ENCODE data around the gene BEST1. TPM values are rescaled to one million over a fixed set of nuclear protein-coding genes. Genes with fewer than 3 reads are reported as not detected.

BEST1 gene
- polyA plus RNA-seq (2012; ENCODE audit: low read depth, missing spikeins) = 1.4 TPM

DNA sequence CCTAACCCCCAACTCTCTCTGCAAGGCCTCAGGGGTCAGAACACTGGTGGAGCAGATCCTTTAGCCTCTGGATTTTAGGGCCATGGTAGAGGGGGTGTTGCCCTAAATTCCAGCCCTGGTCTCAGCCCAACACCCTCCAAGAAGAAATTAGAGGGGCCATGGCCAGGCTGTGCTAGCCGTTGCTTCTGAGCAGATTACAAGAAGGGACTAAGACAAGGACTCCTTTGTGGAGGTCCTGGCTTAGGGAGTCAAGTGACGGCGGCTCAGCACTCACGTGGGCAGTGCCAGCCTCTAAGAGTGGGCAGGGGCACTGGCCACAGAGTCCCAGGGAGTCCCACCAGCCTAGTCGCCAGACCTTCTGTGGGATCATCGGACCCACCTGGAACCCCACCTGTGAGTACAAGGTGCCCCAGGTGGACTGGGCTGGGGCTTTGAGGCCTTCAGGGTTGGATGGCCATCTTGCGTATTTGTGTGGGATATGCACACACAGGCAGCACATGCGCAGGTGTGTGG is at the start of gene BEST1:
BEST1 (plus strand) TSS at position 317 of the 513 bp plus-strand sequence. CDS start 1,456 bp downstream, outside the sequence.
- no peak for FAIRE-seq
- DNase-seq (ENCODE audit: insufficient read length, low spot score) = no peak
- TF ChIP-seq POLR2A (IDR thresholded peaks at IDR 0.05; ENCODE audit: low read depth, low read length) (no peak), POU2F2 (IDR thresholded peaks at IDR 0.05; ENCODE audit: low read depth, low read length) (no peak), SPI1 (IDR thresholded peaks at IDR 0.05; ENCODE audit: low read depth, low read length) (no peak), PAX5 (IDR thresholded peaks at IDR 0.05; ENCODE audit: insufficient read depth, low read length, severe bottlenecking) (no peak), POLR2AphosphoS5 (IDR thresholded peaks at IDR 0.05; ENCODE audit: low read depth, low read length) (no peak), TAF1 (IDR thresholded peaks at IDR 0.05; ENCODE audit: low read depth, low read length) (no peak)

GRCh38 chr11:61901397-61901796 is 48.8 kb upstream of the BEST1 start:
- TF ChIP-seq SPI1 (IDR thresholded peaks at IDR 0.05; ENCODE audit: low read depth, low read length) = no peak
- TF ChIP-seq POLR2AphosphoS5 (IDR thresholded peaks at IDR 0.05; ENCODE audit: low read depth, low read length) = no peak
- no peak for TF ChIP-seq TAF1 (IDR thresholded peaks at IDR 0.05; ENCODE audit: low read depth, low read length)
- TF ChIP-seq POU2F2 (IDR thresholded peaks at IDR 0.05; ENCODE audit: low read depth, low read length) = no peak
- no peak for TF ChIP-seq POLR2A (IDR thresholded peaks at IDR 0.05; ENCODE audit: low read depth, low read length)
- TF ChIP-seq PAX5 (IDR thresholded peaks at IDR 0.05; ENCODE audit: insufficient read depth, low read length, severe bottlenecking) = no peak
- no peak for FAIRE-seq
- no peak for DNase-seq (ENCODE audit: insufficient read length, low spot score)

DNA sequence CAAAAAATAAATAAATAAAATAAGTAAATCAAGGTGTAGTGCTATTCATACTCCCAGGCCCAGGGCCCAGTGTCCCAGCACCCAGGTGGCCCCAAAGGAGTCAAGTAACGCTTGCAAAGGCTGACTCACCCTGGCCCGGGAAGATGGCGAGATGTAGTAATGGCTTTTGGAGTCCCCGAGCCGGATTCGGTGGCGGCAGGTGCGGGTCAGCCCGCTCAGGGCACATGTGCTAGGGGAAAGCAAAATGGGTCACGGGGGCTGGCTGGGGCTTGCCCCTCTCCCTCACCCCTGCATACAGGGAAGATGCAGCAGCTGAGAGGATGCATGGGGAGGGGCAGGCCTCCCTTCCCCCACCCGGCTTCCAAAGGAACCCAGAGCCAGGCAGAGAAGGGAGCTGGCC is 47.8 kb upstream of the BEST1 start:
- no peak for TF ChIP-seq POLR2A (IDR thresholded peaks at IDR 0.05; ENCODE audit: low read depth, low read length)
- TF ChIP-seq PAX5 (IDR thresholded peaks at IDR 0.05; ENCODE audit: insufficient read depth, low read length, severe bottlenecking) = no peak
- no peak for TF ChIP-seq SPI1 (IDR thresholded peaks at IDR 0.05; ENCODE audit: low read depth, low read length)
- FAIRE-seq (no peak), DNase-seq (ENCODE audit: insufficient read length, low spot score) (no peak)

DNA sequence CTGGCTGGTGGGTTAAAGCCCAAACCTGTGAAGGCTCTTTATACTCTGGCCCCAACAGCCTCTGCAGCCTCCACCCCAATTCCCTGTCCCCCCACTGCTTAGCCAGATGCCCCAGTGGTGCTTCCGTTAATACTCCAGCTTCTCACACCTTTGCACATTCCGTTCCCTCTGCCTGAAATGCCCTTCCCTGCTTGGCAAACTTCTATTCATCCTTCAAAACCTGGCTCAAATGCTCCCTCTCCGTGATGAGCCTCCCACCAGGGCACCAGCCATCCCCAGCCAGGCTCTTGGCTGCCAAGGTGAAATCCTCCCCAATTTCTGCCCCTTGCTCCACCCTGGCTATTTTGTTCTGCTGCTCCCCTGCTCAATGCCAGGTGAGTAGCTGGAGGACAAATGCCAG is 46.3 kb upstream of the BEST1 start:
- no peak for FAIRE-seq
- TF ChIP-seq POLR2AphosphoS5 (IDR thresholded peaks at IDR 0.05; ENCODE audit: low read depth, low read length) = no peak
- TF ChIP-seq POU2F2 (IDR thresholded peaks at IDR 0.05; ENCODE audit: low read depth, low read length) = no peak
- no peak for TF ChIP-seq POLR2A (IDR thresholded peaks at IDR 0.05; ENCODE audit: low read depth, low read length)
- TF ChIP-seq TAF1 (IDR thresholded peaks at IDR 0.05; ENCODE audit: low read depth, low read length) = no peak
- TF ChIP-seq PAX5 (IDR thresholded peaks at IDR 0.05; ENCODE audit: insufficient read depth, low read length, severe bottlenecking) = no peak

GRCh38 chr11:61904539-61905048 is 45.6 kb upstream of the BEST1 start:
- no peak for TF ChIP-seq TAF1 (IDR thresholded peaks at IDR 0.05; ENCODE audit: low read depth, low read length)
- no peak for TF ChIP-seq SPI1 (IDR thresholded peaks at IDR 0.05; ENCODE audit: low read depth, low read length)
- TF ChIP-seq PAX5 (IDR thresholded peaks at IDR 0.05; ENCODE audit: insufficient read depth, low read length, severe bottlenecking) = no peak
- no peak for TF ChIP-seq POLR2A (IDR thresholded peaks at IDR 0.05; ENCODE audit: low read depth, low read length)
- TF ChIP-seq POU2F2 (IDR thresholded peaks at IDR 0.05; ENCODE audit: low read depth, low read length) = no peak
- no peak for TF ChIP-seq POLR2AphosphoS5 (IDR thresholded peaks at IDR 0.05; ENCODE audit: low read depth, low read length)
- DNase-seq (ENCODE audit: insufficient read length, low spot score) = no peak
- no peak for FAIRE-seq

More for the DNA sequence above, 46.3 kb upstream of the BEST1 start:
- no peak for DNase-seq (ENCODE audit: insufficient read length, low spot score)

DNA sequence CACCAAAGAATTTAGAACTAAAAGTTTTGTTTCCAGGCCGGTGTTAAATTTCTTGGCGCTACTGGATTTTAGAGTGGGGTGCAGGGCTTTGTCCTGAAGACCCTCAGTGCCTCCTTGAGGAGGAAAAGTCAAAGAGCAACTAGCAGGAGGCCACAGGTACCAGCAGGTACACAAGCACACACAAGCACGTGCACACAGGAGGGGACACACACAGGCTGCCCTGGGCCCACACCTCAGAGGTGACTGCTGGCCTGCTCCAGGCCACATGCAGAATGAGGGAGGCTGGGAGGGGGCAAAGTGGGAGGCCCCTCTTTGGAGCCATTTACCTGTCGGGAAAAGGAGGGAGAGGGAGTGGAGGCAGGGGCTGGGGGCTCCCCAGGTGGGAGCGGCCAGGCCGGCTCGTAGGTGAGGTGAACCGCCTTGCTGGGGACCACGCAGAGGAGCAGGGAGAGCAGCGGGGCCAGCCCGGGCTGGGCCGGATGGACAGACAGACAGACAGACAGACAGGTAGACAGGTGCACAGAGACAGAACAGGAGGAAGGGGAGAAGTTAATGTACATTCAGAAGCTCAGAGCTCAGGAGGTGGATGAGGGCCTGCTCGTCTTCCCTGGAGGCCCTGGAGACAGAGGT is 45.0 kb upstream of the BEST1 start:
- TF ChIP-seq POLR2A (IDR thresholded peaks at IDR 0.05; ENCODE audit: low read depth, low read length) = no peak
- TF ChIP-seq POU2F2 (IDR thresholded peaks at IDR 0.05; ENCODE audit: low read depth, low read length) = no peak
- TF ChIP-seq PAX5 (IDR thresholded peaks at IDR 0.05; ENCODE audit: insufficient read depth, low read length, severe bottlenecking) = no peak
- no peak for TF ChIP-seq POLR2AphosphoS5 (IDR thresholded peaks at IDR 0.05; ENCODE audit: low read depth, low read length)
- no peak for TF ChIP-seq TAF1 (IDR thresholded peaks at IDR 0.05; ENCODE audit: low read depth, low read length)
- DNase-seq (ENCODE audit: insufficient read length, low spot score) = no peak
- FAIRE-seq = no peak

DNA sequence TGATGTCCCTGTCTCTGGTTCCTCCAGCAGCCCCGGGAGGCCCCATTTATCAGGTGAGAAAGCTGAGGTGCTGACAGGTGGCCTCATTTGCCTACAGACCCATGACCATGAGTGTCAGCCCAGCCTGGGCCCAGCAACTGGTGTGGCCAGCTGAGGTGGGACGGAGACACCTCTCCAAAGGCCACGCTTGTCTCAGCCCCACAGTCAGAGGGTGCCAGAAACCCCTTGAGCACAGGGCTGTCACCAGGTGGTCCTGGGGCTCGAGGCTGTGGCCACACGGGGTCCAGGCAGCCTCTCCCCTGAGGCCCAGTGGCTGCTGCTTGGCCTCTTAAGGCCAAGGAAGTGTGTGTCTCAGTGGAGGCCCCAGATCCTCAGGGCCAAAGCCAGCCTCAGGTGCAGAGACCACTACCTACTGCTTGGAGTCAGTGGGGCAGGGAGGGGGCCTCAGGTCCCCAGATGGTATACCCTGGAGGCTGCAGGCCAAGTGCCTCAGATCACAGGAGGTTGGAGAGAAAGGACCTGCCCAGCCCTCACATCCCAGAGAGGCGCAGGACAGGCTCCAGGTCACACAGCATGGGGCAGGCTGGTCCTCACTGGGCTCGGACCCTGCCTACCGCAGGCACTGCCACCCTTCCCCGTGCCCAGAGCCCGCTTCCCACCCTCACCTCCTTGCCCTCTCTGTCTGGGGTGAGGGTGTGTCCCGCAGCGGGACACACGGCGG is 44.2 kb upstream of the BEST1 start:
- TF ChIP-seq POU2F2 (IDR thresholded peaks at IDR 0.05; ENCODE audit: low read depth, low read length) = no peak
- TF ChIP-seq SPI1 (IDR thresholded peaks at IDR 0.05; ENCODE audit: low read depth, low read length) = no peak
- TF ChIP-seq POLR2A (IDR thresholded peaks at IDR 0.05; ENCODE audit: low read depth, low read length) = no peak
- TF ChIP-seq POLR2AphosphoS5 (IDR thresholded peaks at IDR 0.05; ENCODE audit: low read depth, low read length) = no peak
- no peak for TF ChIP-seq PAX5 (IDR thresholded peaks at IDR 0.05; ENCODE audit: insufficient read depth, low read length, severe bottlenecking)
- TF ChIP-seq TAF1 (IDR thresholded peaks at IDR 0.05; ENCODE audit: low read depth, low read length) = no peak
- FAIRE-seq (no peak), DNase-seq (ENCODE audit: insufficient read length, low spot score) (no peak)

- DNase-seq (ENCODE audit: insufficient read length, low spot score) = no peak
- no peak for FAIRE-seq
- TF ChIP-seq POU2F2 (IDR thresholded peaks at IDR 0.05; ENCODE audit: low read depth, low read length) = no peak
- no peak for TF ChIP-seq POLR2AphosphoS5 (IDR thresholded peaks at IDR 0.05; ENCODE audit: low read depth, low read length)
- TF ChIP-seq TAF1 (IDR thresholded peaks at IDR 0.05; ENCODE audit: low read depth, low read length) = no peak
- TF ChIP-seq POLR2A (IDR thresholded peaks at IDR 0.05; ENCODE audit: low read depth, low read length) = no peak
- no peak for TF ChIP-seq PAX5 (IDR thresholded peaks at IDR 0.05; ENCODE audit: insufficient read depth, low read length, severe bottlenecking)
- TF ChIP-seq SPI1 (IDR thresholded peaks at IDR 0.05; ENCODE audit: low read depth, low read length) = no peak
These were observed 43.6 kb upstream of the BEST1 start for GRCh38 chr11:61906522-61906909.

DNA sequence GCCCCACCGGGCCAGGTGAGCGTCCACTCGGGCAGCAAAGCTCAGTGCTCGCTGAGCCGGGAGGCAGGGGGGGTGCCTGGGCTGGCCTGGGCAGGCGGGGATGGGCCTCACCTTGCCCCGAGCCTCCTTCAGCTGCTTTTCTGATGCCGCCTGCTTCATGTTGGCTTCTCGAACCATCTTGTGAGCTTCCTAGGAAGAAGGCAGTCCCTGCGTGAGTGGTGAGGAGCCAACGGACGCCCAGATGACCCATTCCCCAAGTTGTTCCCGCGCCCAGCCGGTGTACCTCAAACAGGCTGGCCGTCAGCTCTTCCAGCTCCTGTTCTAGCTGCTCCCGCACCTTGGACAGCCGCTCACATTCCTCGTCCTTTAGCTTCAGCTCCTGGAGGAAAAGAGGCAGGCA is 42.9 kb upstream of the BEST1 start:
- FAIRE-seq (no peak), DNase-seq (ENCODE audit: insufficient read length, low spot score) (no peak)
- TF ChIP-seq POU2F2 (IDR thresholded peaks at IDR 0.05; ENCODE audit: low read depth, low read length) = no peak
- TF ChIP-seq SPI1 (IDR thresholded peaks at IDR 0.05; ENCODE audit: low read depth, low read length) = no peak
- TF ChIP-seq TAF1 (IDR thresholded peaks at IDR 0.05; ENCODE audit: low read depth, low read length) = no peak
- no peak for TF ChIP-seq POLR2AphosphoS5 (IDR thresholded peaks at IDR 0.05; ENCODE audit: low read depth, low read length)
- no peak for TF ChIP-seq PAX5 (IDR thresholded peaks at IDR 0.05; ENCODE audit: insufficient read depth, low read length, severe bottlenecking)
- no peak for TF ChIP-seq POLR2A (IDR thresholded peaks at IDR 0.05; ENCODE audit: low read depth, low read length)
